Activated T-helper 1 cell treated with anti-CD3 and anti-CD28 coated beads, Interleukin-12 subunit alpha, Interleukin-12 subunit beta, Interleukin-2, Interleukin-4 antibody, amounts not matched to agents 30 ng/mL and 10 ng/mL and 1 ng/mL, durations not matched to agents 14 hours and 24 hours and 36 hours (primary cell): ENCODE data around the gene DRAXIN. TPM values are rescaled to one million over a fixed set of nuclear protein-coding genes. Genes with fewer than 3 reads are reported as not detected.

ENCODE experiments used
- DNase-seq: peaks from one replicate; pipeline ENCODE4 v3.0.0; 2021; ENCODE audit warnings: low spot score
- H3K27ac Mint-ChIP-seq: one replicate; pipeline ENCODE4 v1.8.0; 2021; ENCODE audit warnings: mild to moderate bottlenecking, mixed read lengths
- H3K27me3 Mint-ChIP-seq: one replicate; pipeline ENCODE4 v1.8.0; 2022; ENCODE audit warnings: mild to moderate bottlenecking, moderate library complexity, mixed read lengths; ENCODE audit not compliant: insufficient read depth
- H3K36me3 Mint-ChIP-seq: one replicate; pipeline ENCODE4 v1.8.0; 2021; ENCODE audit warnings: low read depth, mixed read lengths
- H3K4me1 Mint-ChIP-seq: one replicate; pipeline ENCODE4 v1.8.0; 2021; ENCODE audit warnings: low read depth, mixed read lengths
- H3K4me3 Mint-ChIP-seq: one replicate; pipeline ENCODE4 v1.8.0; 2021; ENCODE audit warnings: mild to moderate bottlenecking, moderate library complexity, mixed read lengths
- H3K9me3 Mint-ChIP-seq: one replicate; pipeline ENCODE4 v1.8.0; 2021; ENCODE audit warnings: mixed read lengths
- intact Hi-C: fragments of 100-400 bp; cut with micrococcal nuclease; formaldehyde crosslinking; loops from one replicate; pipeline ENCODE4 v1.15.1; 2024
- total RNA-seq: library from RNA; stranded (reverse); gene quantifications from 2 replicates; pipeline ENCODE4 v1.2.3, GENCODE V29; 2022

The DRAXIN gene
- total RNA-seq, 1 donor from 2014 or later = not detected

GRCh38 chr1:11753555-11754208 lies 62.2 kb downstream of the DRAXIN start:
- intact Hi-C loops = no loop called here
- peaks cover 6% of the 10 kb centered on the region for H3K4me1 Mint-ChIP-seq
- H3K27me3 Mint-ChIP-seq = peaks cover 3% of the 10 kb centered on the region
- no peak for DNase-seq
- no peaks in the 10 kb centered on the region for H3K9me3 Mint-ChIP-seq
- no peak overlapping the region for H3K27ac Mint-ChIP-seq
- H3K4me3 Mint-ChIP-seq = no peak overlapping the region
- H3K36me3 Mint-ChIP-seq = peaks cover 3% of the 10 kb centered on the region

- Mint-ChIP-seq H3K4me1 (no peaks in the 10 kb centered on the region), H3K4me3 (no peak overlapping the region), H3K36me3 (no peaks in the 10 kb centered on the region), H3K9me3 (no peaks in the 10 kb centered on the region), H3K27ac (no peak overlapping the region), H3K27me3 (peaks cover 13% of the 10 kb centered on the region)
- DNase-seq = no peak
- intact Hi-C loops = no loop called here
These were observed 65.5 kb downstream of the DRAXIN start for GRCh38 chr1:11757047-11757446.

- H3K4me3 Mint-ChIP-seq = no peak overlapping the region
- H3K36me3 Mint-ChIP-seq = no peaks in the 10 kb centered on the region
- H3K27me3 Mint-ChIP-seq = peaks cover 21% of the 10 kb centered on the region
- intact Hi-C loops = no loop called here
- H3K4me1 Mint-ChIP-seq = no peaks in the 10 kb centered on the region
- no peaks in the 10 kb centered on the region for H3K9me3 Mint-ChIP-seq
- no peak overlapping the region for H3K27ac Mint-ChIP-seq
- DNase-seq = no peak
These were observed 68.3 kb downstream of the DRAXIN start for GRCh38 chr1:11759791-11760190.

- Mint-ChIP-seq H3K4me1 (no peaks in the 10 kb centered on the region), H3K27ac (no peak overlapping the region), H3K36me3 (no peaks in the 10 kb centered on the region), H3K27me3 (peaks cover 21% of the 10 kb centered on the region), H3K9me3 (no peaks in the 10 kb centered on the region), H3K4me3 (no peak overlapping the region)
- intact Hi-C loops = no loop called here
- no peak for DNase-seq
These were observed 69.8 kb downstream of the DRAXIN start for GRCh38 chr1:11761285-11761684.

- peaks cover 21% of the 10 kb centered on the region for H3K27me3 Mint-ChIP-seq
- no peaks in the 10 kb centered on the region for H3K36me3 Mint-ChIP-seq
- peak; percentile 27 for DNase-seq
- H3K9me3 Mint-ChIP-seq = no peaks in the 10 kb centered on the region
- no peak within 1 kb of the TSS for H3K27ac Mint-ChIP-seq
- no peaks in the 10 kb centered on the region for H3K4me1 Mint-ChIP-seq
- intact Hi-C loops = loop anchor here (1.0 kb wide), 1 partner anchor 44 kb away; the partner anchor contains the start of gene CLCN6
- H3K4me3 Mint-ChIP-seq = no peak within 1 kb of the TSS
These were observed 70.5 kb downstream of the DRAXIN start, which contains the start of gene C1orf167 for GRCh38 chr1:11761988-11762406. C1orf167 (plus strand) TSS chr1:11762193; CDS start chr1:11764401, 2,208 bp downstream.

- H3K36me3 Mint-ChIP-seq = no peaks in the 10 kb centered on the region
- intact Hi-C loops = no loop called here
- H3K4me1 Mint-ChIP-seq = no peaks in the 10 kb centered on the region
- DNase-seq = no peak
- no peaks in the 10 kb centered on the region for H3K9me3 Mint-ChIP-seq
- H3K27me3 Mint-ChIP-seq = peaks cover 18% of the 10 kb centered on the region
- no peak overlapping the region for H3K4me3 Mint-ChIP-seq
- no peak overlapping the region for H3K27ac Mint-ChIP-seq
These were observed 72.6 kb downstream of the DRAXIN start for GRCh38 chr1:11764115-11764514.

- H3K9me3 Mint-ChIP-seq = no peaks in the 10 kb centered on the region
- no peaks in the 10 kb centered on the region for H3K4me1 Mint-ChIP-seq
- H3K27ac Mint-ChIP-seq = no peak overlapping the region
- no peak for DNase-seq
- no peak overlapping the region for H3K4me3 Mint-ChIP-seq
- peaks cover 18% of the 10 kb centered on the region for H3K27me3 Mint-ChIP-seq
- intact Hi-C loops = no loop called here
- H3K36me3 Mint-ChIP-seq = no peaks in the 10 kb centered on the region
These were observed 73.0 kb downstream of the DRAXIN start for GRCh38 chr1:11764519-11764918.

- intact Hi-C loops = no loop called here
- Mint-ChIP-seq H3K27me3 (peaks cover 15% of the 10 kb centered on the region), H3K4me3 (no peak overlapping the region), H3K4me1 (no peaks in the 10 kb centered on the region), H3K36me3 (no peaks in the 10 kb centered on the region), H3K9me3 (no peaks in the 10 kb centered on the region), H3K27ac (no peak overlapping the region)
- DNase-seq = no peak
These were observed 74.3 kb downstream of the DRAXIN start for GRCh38 chr1:11765661-11766428.

- Mint-ChIP-seq H3K27ac (no peak overlapping the region), H3K9me3 (no peaks in the 10 kb centered on the region), H3K4me3 (no peak overlapping the region), H3K27me3 (peaks cover 11% of the 10 kb centered on the region), H3K4me1 (no peaks in the 10 kb centered on the region), H3K36me3 (no peaks in the 10 kb centered on the region)
- no peak for DNase-seq
- intact Hi-C loops = no loop called here
These were observed 74.9 kb downstream of the DRAXIN start for GRCh38 chr1:11766429-11766776.

- Mint-ChIP-seq H3K4me1 (no peaks in the 10 kb centered on the region), H3K36me3 (no peaks in the 10 kb centered on the region), H3K9me3 (no peaks in the 10 kb centered on the region), H3K4me3 (no peak overlapping the region), H3K27me3 (peaks cover 4% of the 10 kb centered on the region), H3K27ac (no peak overlapping the region)
- intact Hi-C loops = no loop called here
- no peak for DNase-seq
These were observed 76.6 kb downstream of the DRAXIN start for GRCh38 chr1:11767922-11768704.

- H3K36me3 Mint-ChIP-seq = no peaks in the 10 kb centered on the region
- H3K9me3 Mint-ChIP-seq = no peaks in the 10 kb centered on the region
- peaks cover 4% of the 10 kb centered on the region for H3K27me3 Mint-ChIP-seq
- no peak overlapping the region for H3K27ac Mint-ChIP-seq
- no peak for DNase-seq
- intact Hi-C loops = no loop called here
- H3K4me3 Mint-ChIP-seq = no peak overlapping the region
- H3K4me1 Mint-ChIP-seq = no peaks in the 10 kb centered on the region
These were observed 77.3 kb downstream of the DRAXIN start for GRCh38 chr1:11768821-11769220.

GRCh38 chr1:11769274-11769673 lies 77.8 kb downstream of the DRAXIN start:
- Mint-ChIP-seq H3K4me1 (no peaks in the 10 kb centered on the region), H3K27ac (no peak overlapping the region), H3K36me3 (no peaks in the 10 kb centered on the region), H3K9me3 (no peaks in the 10 kb centered on the region), H3K4me3 (no peak overlapping the region), H3K27me3 (peaks cover 4% of the 10 kb centered on the region)
- DNase-seq = no peak
- intact Hi-C loops = no loop called here

- Mint-ChIP-seq H3K4me3 (no peak overlapping the region), H3K27me3 (peaks cover 6% of the 10 kb centered on the region), H3K4me1 (no peaks in the 10 kb centered on the region), H3K9me3 (no peaks in the 10 kb centered on the region), H3K27ac (no peak overlapping the region), H3K36me3 (no peaks in the 10 kb centered on the region)
- intact Hi-C loops = no loop called here
- DNase-seq = no peak
These were observed 78.5 kb downstream of the DRAXIN start for GRCh38 chr1:11770011-11770410.
